ENCODE results near the gene NDUFA3. TPM values are rescaled to one million over a fixed set of nuclear protein-coding genes. Genes with fewer than 3 reads are reported as not detected.

NDUFA3 gene
- total and polyA plus RNA-seq, 10 of the 15 experiments (the other 5 are each of a cell fraction or from before 2014, with no cell fraction given), result 40.0 to 335 (median 153) TPM

- no TSS peak for BruUV-seq (replicated peaks)
- H3K79me2 ChIP-seq (ENCODE audit: control insufficient read depth, insufficient read depth, low read length), result peaks cover 15% of the 10 kb centered on the region
- in situ Hi-C loops (cut with MboI), result loop anchor here (25.0 kb wide), 1 partner anchor 1528 kb away; the partner anchor contains the start of gene U2AF2
- peaks cover 0 to 5% of the 10 kb centered on the region in 2 experiments; a peak in 3 of 4 replicates for H3K36me3 ChIP-seq (ENCODE audit: control insufficient read depth in 2 of 2, insufficient read depth in 2 of 2, low read length in 1 of 2)
- FAIRE-seq, result no peak
- H2AFZ ChIP-seq (ENCODE audit: control insufficient read depth, low read depth, low read length), result no peak overlapping the region
- intact Hi-C loops (cut with micrococcal nuclease; ENCODE audit: unreplicated experiment), result no loop called here
- ChIA-PET SMC1A (ENCODE audit: uncharacterized antibody, unreplicated experiment) (no interaction called here), CTCF (no interaction called here), RAD21 (ENCODE audit: unreplicated experiment) (no interaction called here), POLR2A (no interaction called here)
- H3K9ac ChIP-seq (ENCODE audit: control insufficient read depth, insufficient read depth, low read length), result no peak overlapping the region
- no peak overlapping the region for H3K4me3 ChIP-seq
- peaks cover 14% of the 10 kb centered on the region for H3K4me1 ChIP-seq (ENCODE audit: control insufficient read depth, insufficient read depth, low read length)
- DNase-seq (ENCODE audit: low read depth, low spot score), result no peak
- H4K20me1 ChIP-seq (ENCODE audit: control insufficient read depth, insufficient read depth), result peaks cover 2% of the 10 kb centered on the region; the same call in 1 of the 2 replicates
- WGBS (ENCODE audit: insufficient coverage, insufficient replicate concordance, low lambda C conversion rate, missing lambda C conversion rate), result 50% methylated on average over 2 of the region's 2 CpGs
- ATAC-seq, result no peak
- peaks cover 2% of the 10 kb centered on the region; the same call in 2 of the 3 replicates for H3K9me3 ChIP-seq (replicated peaks; ENCODE audit: control insufficient read depth, insufficient read depth, low read length)
- H3K27ac ChIP-seq (ENCODE audit: control insufficient read depth, insufficient read depth), result no peak overlapping the region
- no peaks in the 10 kb centered on the region for H3K27me3 ChIP-seq (replicated peaks in 1 of 2; ENCODE audit: control insufficient read depth in 2 of 2, insufficient read depth in 2 of 2, low read length in 1 of 2)
- TF ChIP-seq EZH2 (IDR thresholded peaks at IDR 0.05; ENCODE audit: borderline replicate concordance, control insufficient read depth, low read depth, low read length) (no peak), IRF4 (IDR thresholded peaks at IDR 0.05; ENCODE audit: low read depth, low read length) (no peak), ATF3 (IDR thresholded peaks at IDR 0.05; ENCODE audit: borderline replicate concordance, extremely low read depth, low read depth, low read length) (no peak), JUNB (IDR thresholded peaks at IDR 0.05) (no peak), ATF7 (IDR thresholded peaks at IDR 0.05; ENCODE audit: low read depth) (no peak), ASH2L (IDR thresholded peaks at IDR 0.05; ENCODE audit: borderline replicate concordance, low read depth) (no peak), MXI1 (IDR thresholded peaks at IDR 0.05; ENCODE audit: low read depth, low read length) (no peak), IRF3 (IDR thresholded peaks at IDR 0.05) (no peak), ZNF592 (IDR thresholded peaks at IDR 0.05) (no peak), BHLHE40 (IDR thresholded peaks at IDR 0.05; ENCODE audit: borderline replicate concordance in 1 of 2, low read depth in 2 of 2, low read length in 1 of 2) (no peak), TARDBP (IDR thresholded peaks at IDR 0.05; ENCODE audit: borderline replicate concordance) (no peak), IKZF1 (conservative IDR thresholded peaks at IDR 0.05) (no peak), ZNF207 (IDR thresholded peaks at IDR 0.05; ENCODE audit: borderline replicate concordance) (no peak), MEF2A (IDR thresholded peaks at IDR 0.05; ENCODE audit: insufficient read depth, low read depth, low read length) (no peak), PRDM15 (CRISPR knock-in tag; IDR thresholded peaks at IDR 0.05) (no peak)
- H3K4me2 ChIP-seq (ENCODE audit: control insufficient read depth, insufficient read depth), result no peak overlapping the region
These were observed 31.4 kb downstream of the NDUFA3 start for GRCh38 chr19:54133957-54134590.
